Measurements from ENCODE around the gene DSE.

The DSE gene

DNA sequence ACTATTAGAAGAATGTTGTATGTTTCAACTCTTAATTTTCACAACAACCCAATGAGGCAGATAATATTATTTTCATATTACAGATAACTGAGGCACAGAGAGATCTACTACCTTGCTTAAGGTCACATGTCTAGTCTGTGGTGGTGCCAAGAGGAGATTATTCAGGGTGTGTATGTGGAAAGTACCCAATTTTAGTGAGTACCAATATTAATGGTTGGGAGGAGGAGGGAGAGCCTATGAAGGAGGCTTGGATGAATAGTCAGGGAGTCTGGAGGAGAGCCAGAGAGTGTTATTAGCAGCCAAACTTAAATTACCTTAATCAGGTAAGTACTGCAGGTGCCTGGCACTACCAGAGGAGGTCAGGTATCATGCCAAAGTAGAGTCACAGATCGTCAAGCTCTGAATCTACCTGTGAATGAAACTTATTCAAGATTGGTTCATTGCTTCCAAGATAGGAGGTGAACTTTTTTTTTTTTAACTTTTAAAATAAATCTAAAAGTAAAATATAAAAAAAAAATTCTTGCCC, 79.5 kb downstream of the DSE start:
- peak; percentile 85 for DNase-seq

DNA sequence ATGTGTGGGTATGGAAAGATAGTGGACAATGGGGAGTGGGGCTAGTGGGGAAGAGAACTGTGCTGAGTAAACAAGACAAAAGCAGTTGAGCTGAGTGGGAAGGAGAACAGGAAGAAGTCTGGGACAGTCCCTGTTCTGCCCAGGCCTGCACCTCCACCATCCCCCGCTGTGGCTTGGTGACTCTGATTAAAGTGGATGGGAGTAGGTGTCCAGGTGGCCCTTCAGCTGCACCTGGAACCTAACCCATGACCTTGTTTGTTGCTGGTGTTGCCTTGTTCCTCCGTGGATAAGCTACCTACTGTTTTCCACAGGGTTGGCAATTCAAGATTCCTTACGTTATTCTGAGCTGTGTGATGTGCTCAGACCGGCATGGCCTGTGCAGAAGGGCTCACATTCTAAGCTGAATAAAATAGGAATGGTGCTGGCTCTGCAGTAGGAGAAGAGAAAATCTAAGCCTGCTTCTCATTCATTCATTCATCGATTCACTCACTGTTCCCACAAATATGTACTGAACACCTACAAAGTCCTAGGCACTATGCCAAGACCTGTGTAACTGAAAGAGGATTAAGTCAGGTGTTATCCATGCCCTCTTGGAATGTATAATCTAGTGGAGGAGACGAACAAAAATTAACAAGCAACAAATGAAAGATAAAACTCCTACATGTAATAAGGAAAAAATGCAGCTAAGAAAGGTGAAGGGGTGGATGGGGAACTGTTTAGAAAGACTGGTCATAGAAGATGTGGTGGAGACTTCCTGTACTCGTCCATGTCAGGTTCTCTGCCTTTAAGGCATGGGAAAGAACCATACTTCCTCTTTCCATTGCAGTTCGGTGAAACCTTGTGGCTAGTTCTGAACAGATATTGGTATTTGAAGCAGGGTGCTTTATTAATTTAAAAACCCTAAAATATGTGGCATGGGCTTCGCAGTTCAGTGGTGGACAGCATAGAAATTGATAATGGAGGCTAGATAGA, 80.3 kb downstream of the DSE start:
- peak; percentile 43 for DNase-seq

DNA sequence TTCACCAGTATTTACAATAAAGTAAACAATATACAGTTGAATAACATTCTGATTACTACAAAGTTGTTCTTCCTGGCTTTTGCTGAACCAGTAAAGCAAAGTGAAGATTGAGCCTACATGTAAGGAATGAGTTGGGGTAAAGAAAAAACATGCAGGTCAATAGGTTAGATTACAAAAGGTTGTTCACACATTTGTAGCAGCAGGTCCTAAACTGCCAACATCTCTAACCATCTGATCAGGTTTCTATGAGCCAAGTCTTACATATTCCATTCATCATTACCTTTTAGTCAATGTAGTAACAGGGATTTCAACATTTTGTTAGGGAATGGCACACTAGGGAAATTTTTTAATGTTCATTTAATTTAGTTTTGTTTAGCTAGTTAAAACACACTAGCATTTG, 81.2 kb downstream of the DSE start:
- no peak for DNase-seq

DNA sequence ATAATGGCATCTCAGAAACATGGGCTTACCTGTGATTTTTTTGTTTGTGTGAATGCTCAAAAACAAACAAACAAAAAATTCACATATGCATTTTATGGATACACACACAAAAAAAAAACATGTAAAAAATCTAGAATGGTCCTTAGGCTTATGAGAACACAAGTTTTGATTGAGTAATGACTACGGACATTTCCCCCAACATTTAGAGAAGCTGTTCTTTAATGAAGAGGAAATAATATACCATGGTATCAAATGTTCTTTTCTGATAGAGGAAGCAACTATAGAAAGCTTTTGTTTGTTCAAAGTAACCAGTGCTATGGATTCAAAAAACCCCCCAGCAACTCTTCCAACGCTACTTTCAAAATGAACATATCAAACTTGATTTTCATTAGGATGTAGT, 81.8 kb downstream of the DSE start:
- no peak for DNase-seq

DNA sequence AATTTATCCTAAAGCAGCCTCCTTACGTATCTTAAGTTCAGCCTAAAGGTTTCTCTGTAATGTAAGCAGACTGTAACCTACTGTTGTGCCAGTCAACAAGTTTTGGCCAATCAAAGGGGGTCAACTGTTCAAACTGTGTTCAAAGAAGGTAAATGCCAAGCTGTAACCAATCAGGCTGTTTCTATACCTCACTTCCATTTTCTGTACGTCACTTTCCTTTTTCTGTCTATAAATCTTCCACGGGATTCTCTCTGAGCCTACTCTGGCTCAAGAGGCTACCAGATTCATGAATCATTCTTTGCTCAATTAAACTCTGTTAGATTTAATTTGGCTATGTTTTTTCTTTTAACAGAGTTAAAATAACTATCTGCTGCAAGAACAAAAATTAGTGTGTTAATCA, 85.4 kb downstream of the DSE start:
- DNase-seq, result no peak

DNA sequence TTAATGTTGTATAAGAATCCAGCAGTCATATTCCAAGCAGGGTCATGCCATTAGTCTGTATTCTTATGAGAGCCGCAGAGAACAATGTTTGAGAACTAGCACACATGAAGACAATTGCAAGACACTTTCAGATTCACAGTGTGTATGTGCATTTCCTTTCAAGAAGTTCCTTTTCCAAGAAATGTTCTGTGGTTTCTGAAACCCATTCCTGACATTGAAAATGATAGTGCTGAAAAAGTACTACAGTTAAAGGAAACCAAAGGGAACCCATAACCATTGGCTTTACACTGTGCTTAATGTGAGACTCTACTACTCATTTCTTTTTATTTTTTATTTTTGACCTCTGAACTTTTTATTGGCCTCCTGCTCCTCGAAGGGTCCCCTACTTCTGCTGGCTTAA, 86.2 kb downstream of the DSE start:
- DNase-seq, result no peak

DNA sequence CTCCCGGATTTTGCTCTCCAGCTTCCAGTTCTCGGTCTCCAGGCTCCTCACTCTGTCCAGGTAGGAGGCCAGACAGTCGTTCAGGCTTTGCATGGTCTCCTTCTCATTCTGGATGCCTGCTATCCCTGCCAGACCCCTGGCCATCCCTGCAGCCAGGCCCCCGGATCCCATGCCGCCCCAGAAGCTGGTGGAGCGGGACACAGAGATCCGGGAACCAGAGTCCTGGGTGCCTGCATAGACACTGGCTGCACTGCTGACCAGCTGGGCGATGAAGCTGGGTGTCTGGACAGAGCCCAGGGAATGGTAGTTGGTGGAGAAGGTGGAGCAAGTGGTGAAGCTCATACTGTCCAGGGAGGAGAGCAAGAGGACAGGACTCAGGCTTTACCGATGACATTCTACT, 87.5 kb downstream of the DSE start:
- DNase-seq, result no peak

DNA sequence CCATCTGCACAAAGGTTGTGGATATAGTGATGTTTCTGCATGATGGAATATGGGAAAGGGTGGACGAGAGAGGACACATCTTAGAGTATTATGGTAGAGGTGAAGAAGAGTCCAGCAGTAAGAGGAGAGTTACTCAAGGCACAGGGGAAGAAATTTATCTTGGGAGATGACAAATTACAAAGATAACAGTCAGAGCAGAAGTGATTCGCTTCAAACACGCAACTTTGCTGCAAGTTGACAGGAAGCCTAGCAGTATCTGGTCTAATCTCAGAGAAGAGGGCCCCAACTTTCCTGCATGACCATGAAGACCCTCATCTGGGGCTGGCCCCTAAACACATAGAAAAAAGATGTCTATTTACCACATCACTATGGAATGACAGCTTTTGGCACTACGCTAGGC, 89.2 kb downstream of the DSE start:
- no peak for DNase-seq

DNA sequence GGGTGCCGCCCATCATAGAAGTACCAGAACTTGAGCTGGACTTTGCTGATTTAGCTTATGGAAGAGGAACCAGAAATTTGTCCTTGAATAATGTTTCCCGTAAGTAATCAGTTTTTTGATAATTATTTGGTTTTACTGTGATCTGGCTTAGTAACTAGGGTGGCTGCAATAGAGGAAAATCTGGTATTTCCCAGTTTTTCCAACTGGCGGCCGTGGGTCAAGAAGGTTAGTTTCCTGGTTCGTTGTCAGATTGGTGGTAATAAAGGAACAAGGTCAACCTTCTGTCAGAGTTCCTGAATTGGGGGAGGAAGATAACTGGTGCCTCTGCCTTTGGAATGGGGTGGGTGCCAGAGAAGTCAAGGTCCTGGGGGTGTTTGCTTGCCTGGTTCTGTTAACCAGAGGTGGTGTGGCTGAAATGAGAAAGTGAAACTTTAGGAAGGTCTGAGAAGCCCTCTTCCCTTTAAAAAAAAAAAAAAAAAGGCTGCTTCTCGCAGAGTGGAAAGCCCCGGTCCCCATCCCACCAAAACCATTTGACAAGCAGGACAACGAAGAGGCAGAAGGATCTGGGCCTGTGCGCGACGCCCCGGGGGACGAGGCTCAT, 90.7 kb downstream of the DSE start, which contains the start of gene CALHM6:
Gene CALHM6, plus strand, starts transcription at position 45 of the 601 bp plus-strand sequence. Its CDS starts 555 bp downstream, at position 600.
- DNase-seq, result no peak

DNA sequence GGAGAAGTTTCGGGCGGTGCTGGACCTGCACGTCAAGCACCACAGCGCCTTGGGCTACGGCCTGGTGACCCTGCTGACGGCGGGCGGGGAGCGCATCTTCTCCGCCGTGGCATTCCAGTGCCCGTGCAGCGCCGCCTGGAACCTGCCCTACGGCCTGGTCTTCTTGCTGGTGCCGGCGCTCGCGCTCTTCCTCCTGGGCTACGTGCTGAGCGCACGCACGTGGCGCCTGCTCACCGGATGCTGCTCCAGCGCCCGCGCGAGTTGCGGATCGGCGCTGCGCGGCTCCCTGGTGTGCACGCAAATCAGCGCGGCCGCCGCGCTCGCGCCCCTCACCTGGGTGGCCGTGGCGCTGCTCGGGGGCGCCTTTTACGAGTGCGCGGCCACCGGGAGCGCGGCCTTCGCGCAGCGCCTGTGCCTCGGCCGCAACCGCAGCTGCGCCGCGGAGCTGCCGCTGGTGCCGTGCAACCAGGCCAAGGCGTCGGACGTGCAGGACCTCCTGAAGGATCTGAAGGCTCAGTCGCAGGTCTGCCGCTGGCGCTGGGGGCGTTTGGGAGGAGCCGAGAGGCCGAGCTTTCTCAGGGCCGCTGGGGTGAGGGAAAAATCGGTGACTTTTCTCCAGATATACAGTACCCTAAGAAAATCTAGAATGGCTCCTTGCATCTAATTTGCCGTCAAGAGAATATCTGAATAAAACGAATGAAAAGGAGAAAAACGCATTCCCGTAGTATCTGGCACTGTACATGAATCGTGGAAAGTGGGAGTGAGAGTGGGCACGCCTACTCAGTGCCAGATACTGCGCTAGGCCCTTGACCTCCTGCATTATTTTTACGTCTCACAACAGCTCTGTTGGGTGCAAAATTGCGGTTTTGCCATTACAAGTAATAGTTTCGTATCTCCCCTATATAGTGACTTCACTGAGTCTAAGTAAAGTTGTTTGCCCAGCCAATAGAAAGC, 91.5 kb downstream of the DSE start:
- DNase-seq, result no peak

DNA sequence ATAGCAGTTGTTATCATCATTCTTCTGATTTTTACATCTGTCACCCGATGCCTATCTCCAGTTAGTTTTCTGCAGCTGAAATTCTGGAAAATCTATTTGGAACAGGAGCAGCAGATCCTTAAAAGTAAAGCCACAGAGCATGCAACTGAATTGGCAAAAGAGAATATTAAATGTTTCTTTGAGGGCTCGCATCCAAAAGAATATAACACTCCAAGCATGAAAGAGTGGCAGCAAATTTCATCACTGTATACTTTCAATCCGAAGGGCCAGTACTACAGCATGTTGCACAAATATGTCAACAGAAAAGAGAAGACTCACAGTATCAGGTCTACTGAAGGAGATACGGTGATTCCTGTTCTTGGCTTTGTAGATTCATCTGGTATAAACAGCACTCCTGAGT, 92.6 kb downstream of the DSE start:
- no peak for DNase-seq

DNA sequence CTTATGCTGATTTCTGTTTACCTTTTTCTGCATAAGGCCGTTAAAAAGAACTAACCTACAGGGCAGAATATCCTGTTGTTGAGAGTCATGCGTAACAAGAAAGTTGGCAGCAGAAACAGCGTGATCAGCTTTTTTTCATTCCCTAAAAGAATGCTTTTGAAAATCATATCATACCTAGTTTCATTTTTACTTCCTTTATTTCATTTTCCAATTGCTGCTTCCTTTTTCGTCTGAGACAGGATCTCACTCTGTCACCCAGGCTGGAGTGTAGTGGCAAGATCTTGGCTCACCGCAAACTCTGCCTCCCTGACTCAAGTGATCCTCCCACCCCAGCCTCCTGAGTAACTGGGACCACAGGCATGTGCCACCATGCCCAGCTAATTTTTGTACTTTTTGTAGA, 94.5 kb downstream of the DSE start:
- DNase-seq, result no peak

DNA sequence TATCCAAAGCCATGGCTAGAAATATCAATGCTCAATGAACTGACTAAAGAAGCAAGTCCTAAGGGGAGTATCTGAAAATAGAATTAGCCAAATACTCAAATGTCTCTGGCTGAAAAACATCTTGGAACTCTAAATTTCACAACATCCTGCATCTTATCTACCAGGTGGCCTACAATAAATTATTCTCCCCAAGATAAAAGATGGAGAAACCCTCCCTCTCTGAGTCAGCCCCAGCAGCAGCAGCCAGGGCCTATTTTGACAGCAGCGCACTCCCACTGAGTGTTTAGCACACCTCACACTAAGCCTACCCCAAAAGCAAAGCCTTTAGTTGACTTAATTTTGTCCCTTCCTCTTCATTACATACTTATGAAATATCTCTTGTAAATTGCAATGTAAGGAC, 96.3 kb downstream of the DSE start:
- no peak for DNase-seq

DNA sequence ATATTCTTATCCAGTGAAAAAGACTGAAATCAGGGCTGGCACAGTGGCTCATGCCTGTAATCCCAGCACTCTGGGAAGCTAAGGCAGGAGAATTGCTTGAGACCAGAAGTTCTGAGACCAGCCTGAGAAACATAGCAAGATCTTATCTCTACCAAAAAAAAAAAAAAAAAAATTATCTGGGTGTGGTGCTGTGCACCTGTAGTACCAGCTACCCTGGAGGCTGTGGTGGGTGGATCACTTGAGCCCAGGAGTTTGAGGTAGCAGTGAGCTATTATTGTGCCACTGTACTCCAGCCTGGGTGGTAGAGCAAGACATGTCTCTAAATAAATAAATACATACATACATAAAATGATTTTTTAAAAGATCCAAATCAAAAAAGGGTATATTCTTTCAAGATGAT, 96.8 kb downstream of the DSE start:
- DNase-seq, result no peak

DNA sequence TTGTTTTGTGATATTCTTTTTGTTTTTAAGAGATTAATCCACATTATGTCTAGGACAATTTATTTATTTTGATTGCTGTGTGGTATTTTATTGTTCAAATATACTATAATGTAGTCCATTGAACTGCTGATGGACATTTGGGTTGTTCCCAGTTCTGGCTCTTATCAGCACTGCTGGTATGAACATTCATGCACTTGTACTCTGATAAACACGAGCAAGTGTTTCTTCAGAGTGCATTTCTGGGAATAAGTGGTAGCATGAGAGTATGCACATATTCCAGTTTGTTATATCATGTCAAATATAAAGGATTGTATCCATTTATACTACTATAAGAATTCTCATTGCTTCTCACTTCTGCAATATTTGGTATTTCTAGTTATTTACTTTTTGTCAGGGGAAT, 97.5 kb downstream of the DSE start:
- DNase-seq, result no peak

DNA sequence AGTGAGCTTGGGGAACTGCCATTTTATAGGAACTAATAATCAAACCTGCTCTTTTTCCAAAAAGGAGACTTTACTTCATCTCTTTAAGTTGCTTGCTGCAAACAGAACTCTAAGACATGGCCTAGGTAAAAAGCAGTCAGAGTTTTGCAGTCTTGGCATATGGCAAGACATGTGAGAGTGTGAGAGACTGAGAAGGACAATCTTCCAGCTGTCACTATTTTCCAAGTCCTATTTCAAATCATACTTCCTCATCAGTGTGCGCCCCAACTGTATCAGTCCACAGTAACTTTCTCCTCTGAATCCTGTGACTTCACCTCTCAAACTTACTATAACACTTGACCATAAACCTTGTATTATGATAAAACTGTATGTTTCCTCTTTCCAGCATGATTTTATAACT, 100.8 kb downstream of the DSE start:
- no peak for DNase-seq

DNA sequence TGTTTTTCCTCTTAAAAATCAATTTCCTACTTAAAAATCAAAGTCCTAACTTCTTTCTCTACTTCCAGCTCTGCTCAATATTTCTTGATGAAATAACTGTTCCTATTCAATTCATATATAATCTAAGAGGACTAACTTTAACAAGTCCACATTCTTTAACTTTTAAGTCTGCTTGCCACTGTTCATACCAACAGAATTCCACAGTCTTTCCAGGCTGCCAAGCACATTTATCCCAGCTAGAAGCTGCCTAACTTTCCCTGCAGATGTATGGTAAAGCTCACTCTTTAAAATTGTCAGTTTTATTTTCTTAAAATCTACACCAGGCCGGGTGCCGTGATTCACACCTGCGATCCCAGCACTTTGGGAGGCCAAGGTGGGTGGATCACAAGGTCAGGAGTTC, 102.0 kb downstream of the DSE start:
- no peak for DNase-seq

DNA sequence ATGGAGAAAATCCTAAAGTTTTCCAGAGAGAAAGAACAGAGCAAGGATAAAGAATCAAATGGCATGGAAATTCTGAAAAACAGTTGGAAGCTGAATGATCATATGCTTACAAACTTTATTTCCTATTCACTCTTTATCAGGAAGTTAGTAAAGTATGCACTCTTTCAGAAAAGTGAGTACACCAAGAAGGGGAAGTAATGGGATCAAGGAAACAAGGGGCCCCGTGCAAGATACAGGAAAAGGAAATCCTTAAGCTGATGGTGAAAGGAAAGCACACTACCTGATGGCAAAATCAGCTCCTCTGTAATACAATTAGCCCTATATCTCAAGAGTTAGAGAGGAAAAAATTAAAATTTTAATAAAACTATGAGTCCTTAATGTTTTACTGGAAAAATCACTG, 104.4 kb downstream of the DSE start:
- DNase-seq, result no peak

DNA sequence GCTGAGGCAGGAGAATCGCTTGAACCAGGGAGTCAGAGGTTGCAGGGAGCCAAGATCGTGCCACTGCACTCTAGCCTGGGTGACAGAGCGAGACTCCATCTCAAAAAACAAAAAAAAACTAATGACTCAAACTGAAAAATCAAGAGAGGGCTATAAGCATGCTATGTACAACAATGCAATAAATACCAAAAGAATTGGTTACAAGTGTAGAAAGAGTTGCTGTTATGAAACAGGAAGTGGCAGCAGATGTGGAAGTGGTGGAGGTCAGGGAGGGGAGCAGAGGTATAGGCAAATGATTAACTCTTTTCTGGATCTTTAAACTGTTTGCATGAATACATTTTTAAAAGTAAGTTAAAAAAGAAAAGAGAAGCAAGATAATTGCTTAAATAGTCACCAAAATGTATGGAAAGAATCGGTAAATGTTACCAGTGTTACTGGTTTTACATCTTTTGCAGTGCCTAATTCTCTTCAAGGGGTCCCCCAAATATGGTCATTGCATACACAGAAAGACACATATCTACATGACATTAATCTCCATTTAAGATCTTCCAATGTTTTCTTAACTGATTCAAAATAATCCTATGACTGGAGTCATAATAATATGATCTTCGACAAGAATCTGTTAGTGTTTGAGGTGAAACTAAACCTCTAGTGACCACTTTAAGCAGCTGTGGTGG, 105.4 kb downstream of the DSE start:
- DNase-seq, result no peak

DNA sequence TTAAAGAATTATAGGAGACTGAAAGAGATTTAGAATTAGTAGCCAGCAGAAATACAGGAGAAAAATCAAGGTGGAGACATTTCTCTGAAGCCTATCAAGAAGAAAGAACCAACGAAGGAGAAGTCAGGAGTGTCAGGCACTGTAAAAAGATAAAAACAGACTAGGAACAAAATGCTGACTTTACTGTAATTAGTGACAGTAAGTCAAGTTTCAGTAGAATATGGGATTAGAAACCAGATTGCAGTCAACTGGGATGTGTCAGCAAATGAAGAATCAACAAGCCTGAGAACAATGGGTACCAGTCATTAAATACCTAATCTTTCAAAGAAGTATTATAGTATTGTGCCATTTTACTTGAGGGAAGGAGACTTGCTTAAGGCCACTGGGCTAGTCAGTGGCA, 112.0 kb downstream of the DSE start:
- no peak for DNase-seq

DNA sequence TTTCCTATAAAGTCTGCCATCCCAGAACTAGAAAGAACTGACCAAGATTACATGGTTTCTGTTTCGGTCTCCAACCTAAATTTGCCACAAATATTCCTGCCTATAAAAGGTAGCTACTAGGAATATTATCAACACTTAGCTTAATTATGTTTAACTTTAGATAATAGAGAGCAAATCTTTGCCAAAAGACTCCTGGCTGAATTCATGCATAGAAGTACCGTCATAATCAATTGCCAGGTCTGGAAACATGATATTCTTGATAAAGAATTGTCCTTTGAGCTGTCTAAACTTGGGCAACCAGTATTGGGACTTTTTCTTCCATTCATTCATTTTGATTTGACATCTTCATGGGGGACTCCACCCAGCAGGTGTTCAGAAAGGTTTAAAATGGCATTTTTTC, 112.9 kb downstream of the DSE start:
- DNase-seq, result peak; percentile 21

DNA sequence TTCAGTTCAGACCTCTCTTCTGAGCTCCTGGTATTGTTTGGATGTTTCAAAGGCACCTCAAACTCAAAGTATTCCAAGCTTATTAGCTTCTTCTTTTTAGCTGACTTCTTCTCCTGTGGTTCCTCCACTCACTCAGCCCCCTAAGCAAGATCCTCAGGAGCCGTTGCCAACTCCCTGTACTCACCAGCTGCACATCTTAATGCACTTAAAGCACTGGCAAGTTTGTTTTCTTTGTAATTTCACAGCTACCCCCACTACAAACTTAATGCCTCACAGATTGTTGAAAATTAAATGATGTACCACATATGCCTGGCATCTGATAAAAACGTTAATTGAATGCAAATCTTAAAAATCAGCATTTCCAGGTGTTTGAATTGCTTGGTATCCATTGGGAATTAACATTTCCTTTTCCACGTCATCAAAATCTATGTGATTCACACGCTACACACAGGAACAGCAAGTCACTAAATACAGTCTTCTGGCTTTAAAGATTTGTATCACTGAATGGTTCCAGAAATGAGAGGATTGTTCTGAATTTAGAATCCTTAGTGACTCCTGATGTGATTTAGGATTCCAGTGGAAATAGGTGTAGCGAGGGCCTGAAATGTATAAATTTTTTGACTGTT, 114.9 kb downstream of the DSE start:
- DNase-seq, result peak; percentile 14

Data from DMS79 (cell line).